ENCODE results near the gene MGAT5.

Gene MGAT5

GRCh38 chr2:134249755-134250154 is 4.1 kb upstream of the MGAT5 start:
- Mint-ChIP-seq H3K27ac (peak overlapping the region; percentile 7 to 81), H3K4me3 (peak overlapping the region; percentile 2 to 43)
- ATAC-seq (replicated peaks): peak; percentile 34

GRCh38 chr2:134250840-134251461 is 2.9 kb upstream of the MGAT5 start:
- no peak for ATAC-seq (replicated peaks)
- no peak for DNase-seq
- H3K9me3 Mint-ChIP-seq: no peaks in the 10 kb centered on the region
- peaks cover 59 to 60% of the 10 kb centered on the region in 2 donors for H3K4me1 Mint-ChIP-seq (ENCODE audit: low read depth in 2 of 2)
- H3K27ac Mint-ChIP-seq: peak overlapping the region; percentile 7 to 81
- H3K27me3 Mint-ChIP-seq: no peaks in the 10 kb centered on the region
- H3K36me3 Mint-ChIP-seq (ENCODE audit: insufficient read depth): peaks cover 10% of the 10 kb centered on the region
- peak overlapping the region in 1 of 2 donors; percentile 43 for H3K4me3 Mint-ChIP-seq

More at GRCh38 chr2:134249755-134250154, 4.1 kb upstream of the MGAT5 start:
- Mint-ChIP-seq H3K9me3 (no peaks in the 10 kb centered on the region), H3K4me1 (ENCODE audit: low read depth in 2 of 2) (peaks cover 64 to 68% of the 10 kb centered on the region in 2 donors), H3K36me3 (ENCODE audit: insufficient read depth) (peaks cover 4% of the 10 kb centered on the region), H3K27me3 (no peaks in the 10 kb centered on the region)
- DNase-seq: no peak

DNA sequence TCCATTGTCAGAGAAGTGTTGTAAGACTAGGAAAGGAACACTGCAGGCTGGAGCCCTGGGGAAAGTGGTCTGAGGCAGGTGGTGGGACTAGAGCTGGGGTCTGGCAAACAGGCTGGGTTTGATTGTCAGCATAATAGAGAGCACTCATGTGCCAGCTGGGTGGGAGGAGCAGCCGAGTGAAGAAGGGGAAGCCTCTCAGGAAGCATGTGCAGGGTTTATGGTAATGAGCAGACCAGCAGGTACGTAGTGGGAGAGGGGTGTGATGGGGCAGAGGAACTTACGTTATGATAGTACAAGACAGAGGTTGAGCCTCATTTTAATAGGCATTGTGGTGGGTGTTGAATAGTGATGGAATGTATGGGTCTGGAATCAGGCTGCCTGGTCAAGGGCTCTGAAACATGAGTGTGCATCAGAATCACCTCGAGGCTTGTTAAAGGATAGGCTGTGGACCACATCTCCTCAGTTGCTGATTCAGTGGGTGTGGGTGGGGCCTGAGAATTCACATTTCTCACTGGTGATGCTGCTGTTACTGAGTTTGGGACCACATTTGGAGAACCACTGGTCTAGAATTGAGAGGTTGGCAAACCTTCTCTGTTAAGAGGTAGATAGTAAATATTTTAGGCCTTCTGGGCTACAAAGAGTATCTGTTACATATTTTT is 1.7 kb upstream of the MGAT5 start:
- peaks cover 10% of the 10 kb centered on the region for H3K36me3 Mint-ChIP-seq (ENCODE audit: insufficient read depth)
- no peaks in the 10 kb centered on the region for H3K9me3 Mint-ChIP-seq
- peak overlapping the region; percentile 47 to 87 for H3K27ac Mint-ChIP-seq
- peak; percentile 65 for ATAC-seq (replicated peaks)
- peaks cover 50 to 54% of the 10 kb centered on the region in 2 donors for H3K4me1 Mint-ChIP-seq (ENCODE audit: low read depth in 2 of 2)
- no peaks in the 10 kb centered on the region for H3K27me3 Mint-ChIP-seq
- DNase-seq: no peak
- peak overlapping the region in 1 of 2 donors; percentile 39 for H3K4me3 Mint-ChIP-seq

GRCh38 chr2:134253117-134253704 is 661 bp upstream of the MGAT5 start:
- no peaks in the 10 kb centered on the region for H3K27me3 Mint-ChIP-seq
- no peak overlapping the region for H3K27ac Mint-ChIP-seq
- DNase-seq (no peak), ATAC-seq (replicated peaks) (no peak)
- peaks cover 49 to 55% of the 10 kb centered on the region in 2 donors for H3K4me1 Mint-ChIP-seq (ENCODE audit: low read depth in 2 of 2)
- H3K36me3 Mint-ChIP-seq (ENCODE audit: insufficient read depth): peaks cover 10% of the 10 kb centered on the region
- no peaks in the 10 kb centered on the region for H3K9me3 Mint-ChIP-seq
- H3K4me3 Mint-ChIP-seq: no peak overlapping the region

- ATAC-seq (replicated peaks): no peak
- Mint-ChIP-seq H3K27me3 (no peaks in the 10 kb centered on the region), H3K4me3 (no peak overlapping the region), H3K27ac (no peak overlapping the region), H3K9me3 (no peaks in the 10 kb centered on the region), H3K4me1 (ENCODE audit: low read depth in 2 of 2) (peaks cover 53 to 60% of the 10 kb centered on the region in 2 donors), H3K36me3 (ENCODE audit: insufficient read depth) (peaks cover 10% of the 10 kb centered on the region)
- no peak for DNase-seq
Observed at GRCh38 chr2:134254824-134255223, 952 bp downstream of the MGAT5 start.

DNA sequence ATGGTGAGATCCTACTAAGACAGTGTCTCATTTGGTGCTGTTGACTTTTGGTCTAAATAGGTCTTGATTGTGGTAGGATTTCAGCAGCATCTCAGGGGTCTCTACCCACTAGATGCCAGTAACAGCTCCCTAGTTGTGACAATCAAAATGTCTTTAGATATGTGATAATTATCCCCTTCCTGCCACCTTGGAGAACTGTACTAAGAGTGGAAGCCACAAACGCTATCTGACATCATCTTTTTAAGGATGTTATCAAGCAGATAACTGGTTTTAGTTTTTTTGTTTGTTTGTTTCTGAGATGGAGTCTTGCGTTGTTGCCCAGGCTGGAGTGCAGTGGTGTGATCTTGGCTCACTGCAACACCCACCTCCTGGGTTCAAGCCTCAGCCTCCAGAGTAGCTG is 3.1 kb downstream of the MGAT5 start:
- H3K9me3 Mint-ChIP-seq: no peaks in the 10 kb centered on the region
- DNase-seq (no peak), ATAC-seq (replicated peaks) (no peak)
- no peaks in the 10 kb centered on the region for H3K27me3 Mint-ChIP-seq
- peaks cover 46 to 53% of the 10 kb centered on the region in 2 donors for H3K4me1 Mint-ChIP-seq (ENCODE audit: low read depth in 2 of 2)
- H3K27ac Mint-ChIP-seq: peak overlapping the region in 1 of 2 donors; percentile 25
- peak overlapping the region in 1 of 2 donors; percentile 44 for H3K4me3 Mint-ChIP-seq
- H3K36me3 Mint-ChIP-seq (ENCODE audit: insufficient read depth): peaks cover 10% of the 10 kb centered on the region

GRCh38 chr2:134257509-134257908 is 3.6 kb downstream of the MGAT5 start:
- Mint-ChIP-seq H3K4me3 (no peak overlapping the region), H3K4me1 (ENCODE audit: low read depth in 2 of 2) (peaks cover 40 to 48% of the 10 kb centered on the region in 2 donors), H3K36me3 (ENCODE audit: insufficient read depth) (peaks cover 10% of the 10 kb centered on the region), H3K27ac (peak overlapping the region in 1 of 2 donors; percentile 84), H3K9me3 (no peaks in the 10 kb centered on the region), H3K27me3 (no peaks in the 10 kb centered on the region)
- DNase-seq (no peak), ATAC-seq (replicated peaks) (no peak)

GRCh38 chr2:134257965-134258683 is 4.3 kb downstream of the MGAT5 start:
- ATAC-seq (replicated peaks) (no peak), DNase-seq (no peak)
- Mint-ChIP-seq H3K27ac (peak overlapping the region; percentile 84 to 86), H3K27me3 (no peaks in the 10 kb centered on the region), H3K9me3 (no peaks in the 10 kb centered on the region), H3K36me3 (ENCODE audit: insufficient read depth) (peaks cover 10% of the 10 kb centered on the region), H3K4me1 (ENCODE audit: low read depth in 2 of 2) (peaks cover 39 to 51% of the 10 kb centered on the region in 2 donors), H3K4me3 (peak overlapping the region; percentile 28 to 53)

DNA sequence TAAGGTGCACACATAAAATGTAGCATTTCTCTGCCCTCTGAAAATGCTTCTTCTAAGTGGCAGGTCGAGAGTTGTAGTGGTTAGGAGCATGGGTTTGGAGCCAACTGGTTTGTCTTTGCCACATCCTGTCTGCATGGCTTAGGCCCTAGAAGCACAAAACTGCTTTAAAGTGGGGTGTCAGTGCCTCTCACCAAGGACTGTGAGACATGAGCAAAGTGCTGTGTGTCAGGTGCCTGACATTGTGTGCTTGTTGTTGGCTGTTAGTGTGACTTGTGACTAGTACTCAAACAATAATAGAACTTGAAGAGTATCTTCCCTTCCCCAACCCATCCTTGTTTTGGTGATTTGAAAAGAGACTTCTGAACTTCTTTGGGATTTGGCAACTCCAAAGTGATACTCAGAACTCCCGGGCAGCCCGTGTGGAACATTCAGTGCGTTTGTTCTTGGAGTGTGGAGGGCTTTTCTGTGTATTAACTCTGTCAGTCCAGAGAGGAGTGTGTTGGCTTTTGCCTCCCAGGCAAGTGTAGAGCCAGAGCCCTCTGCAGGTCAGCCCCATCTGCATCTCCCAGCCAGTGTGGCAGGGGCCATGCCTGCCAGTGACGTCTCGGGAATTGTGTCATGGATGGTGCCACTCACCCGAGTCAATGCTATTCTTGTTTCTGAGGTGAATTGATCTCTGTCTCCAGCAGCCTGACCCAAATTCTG is 5.0 kb downstream of the MGAT5 start:
- peaks cover 11% of the 10 kb centered on the region for H3K36me3 Mint-ChIP-seq (ENCODE audit: insufficient read depth)
- ATAC-seq (replicated peaks) (peak; percentile 93), DNase-seq (peak; percentile 51 to 64 (median 54))
- H3K27me3 Mint-ChIP-seq: no peaks in the 10 kb centered on the region
- peak overlapping the region; percentile 84 to 86 for H3K27ac Mint-ChIP-seq
- peaks cover 34 to 45% of the 10 kb centered on the region in 2 donors for H3K4me1 Mint-ChIP-seq (ENCODE audit: low read depth in 2 of 2)
- H3K4me3 Mint-ChIP-seq: peak overlapping the region; percentile 28 to 53
- no peaks in the 10 kb centered on the region for H3K9me3 Mint-ChIP-seq

- no peaks in the 10 kb centered on the region for H3K27me3 Mint-ChIP-seq
- H3K36me3 Mint-ChIP-seq (ENCODE audit: insufficient read depth): peaks cover 13% of the 10 kb centered on the region
- DNase-seq (no peak), ATAC-seq (replicated peaks) (no peak)
- no peaks in the 10 kb centered on the region for H3K9me3 Mint-ChIP-seq
- H3K4me3 Mint-ChIP-seq: peak overlapping the region in 1 of 2 donors; percentile 28
- H3K27ac Mint-ChIP-seq: peak overlapping the region; percentile 84 to 86
- H3K4me1 Mint-ChIP-seq (ENCODE audit: low read depth in 2 of 2): peaks cover 32 to 41% of the 10 kb centered on the region in 2 donors
Observed at GRCh38 chr2:134259571-134259970, 5.7 kb downstream of the MGAT5 start.

DNA sequence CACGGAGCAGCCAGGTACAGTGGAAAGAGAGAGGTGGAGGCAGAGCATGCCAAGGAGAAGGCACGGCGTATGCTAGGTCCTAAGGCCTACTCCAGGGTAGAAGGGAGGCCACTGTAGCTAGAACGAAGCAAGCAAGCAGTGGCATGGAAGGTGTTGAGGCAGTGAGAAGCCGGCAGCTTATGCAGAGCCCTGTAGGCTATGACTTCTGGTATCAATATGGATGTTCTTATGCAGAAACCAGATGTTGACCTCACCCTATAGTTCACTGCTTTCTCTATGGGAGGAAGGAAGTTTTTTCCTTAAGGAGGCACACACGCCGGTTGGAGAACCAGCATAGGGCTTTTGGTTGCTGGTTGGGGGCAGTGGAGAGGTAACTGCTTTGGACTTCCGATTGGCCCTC is 6.1 kb downstream of the MGAT5 start:
- H3K4me1 Mint-ChIP-seq (ENCODE audit: low read depth in 2 of 2): peaks cover 32 to 39% of the 10 kb centered on the region in 2 donors

GRCh38 chr2:134260713-134261112 is 6.8 kb downstream of the MGAT5 start:
- Mint-ChIP-seq H3K4me3 (no peak overlapping the region), H3K27ac (peak overlapping the region; percentile 26 to 84), H3K36me3 (ENCODE audit: insufficient read depth) (peaks cover 5% of the 10 kb centered on the region), H3K4me1 (ENCODE audit: low read depth in 2 of 2) (peaks cover 32 to 36% of the 10 kb centered on the region in 2 donors), H3K27me3 (no peaks in the 10 kb centered on the region), H3K9me3 (no peaks in the 10 kb centered on the region)
- DNase-seq (no peak), ATAC-seq (replicated peaks) (no peak)

More for the DNA sequence above, 6.1 kb downstream of the MGAT5 start:
- Mint-ChIP-seq H3K9me3 (no peaks in the 10 kb centered on the region), H3K27me3 (no peaks in the 10 kb centered on the region), H3K27ac (peak overlapping the region in 1 of 2 donors; percentile 84), H3K36me3 (ENCODE audit: insufficient read depth) (peaks cover 8% of the 10 kb centered on the region), H3K4me3 (no peak overlapping the region)
- ATAC-seq (replicated peaks) (no peak), DNase-seq (no peak)

All from effector memory CD8-positive, alpha-beta T cell (primary cell).